Measurements from ENCODE around the gene FAM163A.

The FAM163A gene

DNA sequence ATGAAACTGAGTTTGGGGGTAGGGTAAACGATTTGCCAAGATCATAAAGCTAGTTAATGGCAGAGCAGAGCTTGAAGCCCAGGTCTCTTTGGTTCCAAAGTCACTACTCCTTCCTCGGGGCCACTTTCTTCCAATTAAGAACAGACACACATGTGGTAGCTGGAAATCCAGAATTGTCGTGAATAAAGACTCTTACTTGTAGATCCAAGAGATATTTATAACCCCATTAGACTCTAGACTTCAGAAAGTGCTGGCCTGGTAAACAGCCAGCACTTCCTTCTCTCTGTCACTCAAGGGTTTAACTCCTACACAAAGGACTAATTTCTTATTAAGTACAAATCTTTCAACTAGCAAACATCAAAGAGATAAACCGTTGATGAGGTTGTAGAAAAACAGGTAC is 2.7 kb downstream of the FAM163A start:
- Histone ChIP-seq H3K4me3 (no peak overlapping the region), H3K27ac (no peak overlapping the region), H3K9me3 (replicated peaks in 1 of 11) (peaks cover 25 to 39% (median 29%) of the 10 kb centered on the region in 11 experiments), H4K20me1 (no peaks in the 10 kb centered on the region), H3K9ac (no peak overlapping the region), H3K36me3 (no peaks in the 10 kb centered on the region), H3K4me2 (no peak overlapping the region), H3K4me1 (no peaks in the 10 kb centered on the region), H3K27me3 (no peaks in the 10 kb centered on the region)
- no peak for TF ChIP-seq Cebpa-rat (IDR thresholded peaks at IDR 0.05)

DNA sequence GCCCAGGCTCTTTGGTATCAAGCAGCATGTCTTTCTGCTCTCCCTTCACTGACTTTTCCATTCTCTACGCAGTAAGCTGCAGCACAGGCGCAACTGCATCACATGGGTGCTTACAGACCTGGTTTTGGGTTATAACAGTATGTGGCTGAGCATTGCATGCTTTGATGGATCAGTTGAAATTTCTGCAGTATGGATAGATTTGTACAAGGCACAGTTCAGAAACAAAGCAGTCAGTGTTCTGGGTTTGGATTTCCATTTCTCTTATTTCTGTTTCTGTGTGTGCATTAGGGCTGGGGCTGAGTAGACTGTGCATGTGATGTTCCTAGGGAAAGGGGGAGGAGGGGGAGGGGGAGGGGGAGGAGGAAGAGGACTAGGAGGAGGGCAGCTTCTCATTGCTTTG is 4.5 kb downstream of the FAM163A start:
- Histone ChIP-seq H3K9me3 (replicated peaks in 1 of 11) (peaks cover 25 to 40% (median 32%) of the 10 kb centered on the region in 11 experiments), H4K20me1 (no peaks in the 10 kb centered on the region), H3K4me2 (no peak overlapping the region), H3K36me3 (no peaks in the 10 kb centered on the region), H3K4me3 (no peak overlapping the region), H3K4me1 (no peaks in the 10 kb centered on the region), H3K27me3 (no peaks in the 10 kb centered on the region), H3K27ac (no peak overlapping the region), H3K9ac (no peak overlapping the region)
- TF ChIP-seq Cebpa-rat (IDR thresholded peaks at IDR 0.05): no peak

- H3K4me3 ChIP-seq: no peak overlapping the region
- no peaks in the 10 kb centered on the region for H3K4me1 ChIP-seq
- H3K4me2 ChIP-seq: no peak overlapping the region
- TF ChIP-seq Cebpa-rat (IDR thresholded peaks at IDR 0.05): no peak
- H3K9ac ChIP-seq: no peak overlapping the region
- H3K27ac ChIP-seq: no peak overlapping the region
- no peaks in the 10 kb centered on the region for H4K20me1 ChIP-seq
- peaks cover 14 to 29% (median 21%) of the 10 kb centered on the region in 11 experiments for H3K9me3 ChIP-seq (replicated peaks in 1 of 11)
- H3K36me3 ChIP-seq: no peaks in the 10 kb centered on the region
- no peaks in the 10 kb centered on the region for H3K27me3 ChIP-seq
Observed at GRCh38 chr1:179748772-179749171, 5.7 kb downstream of the FAM163A start.

DNA sequence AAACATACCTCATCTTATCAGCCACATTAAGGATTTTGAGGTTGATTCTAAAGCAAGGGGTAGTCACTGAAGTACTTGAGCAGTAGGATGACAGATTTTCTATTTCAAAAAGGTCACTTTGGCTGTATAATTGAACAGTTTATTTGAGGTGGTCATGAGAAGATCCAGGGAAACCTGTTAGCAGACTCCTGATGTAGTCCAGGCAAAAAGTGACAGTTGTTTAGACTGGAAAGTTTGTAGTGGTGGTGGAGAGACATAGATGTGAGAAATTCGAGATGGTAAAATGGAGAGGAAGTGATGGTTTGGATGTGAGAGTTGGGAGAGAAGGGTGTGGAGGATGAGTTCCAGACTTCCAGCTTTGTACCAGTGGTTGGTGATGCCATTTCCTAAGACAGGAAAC is 7.5 kb downstream of the FAM163A start:
- no peak overlapping the region for H3K4me2 ChIP-seq
- H3K9me3 ChIP-seq (replicated peaks in 1 of 11): peaks cover 5 to 19% (median 10%) of the 10 kb centered on the region in 11 experiments; a peak in 16 of 22 replicates
- H3K9ac ChIP-seq: no peak overlapping the region
- H4K20me1 ChIP-seq: no peaks in the 10 kb centered on the region
- H3K36me3 ChIP-seq: no peaks in the 10 kb centered on the region
- TF ChIP-seq Cebpa-rat (IDR thresholded peaks at IDR 0.05): no peak
- no peaks in the 10 kb centered on the region for H3K4me1 ChIP-seq
- no peak overlapping the region for H3K4me3 ChIP-seq
- H3K27ac ChIP-seq: no peak overlapping the region
- H3K27me3 ChIP-seq: no peaks in the 10 kb centered on the region

GRCh38 chr1:179753061-179753460 is 10.0 kb downstream of the FAM163A start:
- H3K9me3 ChIP-seq (replicated peaks in 1 of 11): peaks cover 5 to 19% (median 10%) of the 10 kb centered on the region in 11 experiments; a peak in 16 of 22 replicates
- TF ChIP-seq Cebpa-rat (IDR thresholded peaks at IDR 0.05): no peak
- no peak overlapping the region for H3K4me2 ChIP-seq
- H3K36me3 ChIP-seq: no peaks in the 10 kb centered on the region
- no peak overlapping the region for H3K9ac ChIP-seq
- no peaks in the 10 kb centered on the region for H3K27me3 ChIP-seq
- no peaks in the 10 kb centered on the region for H4K20me1 ChIP-seq
- H3K27ac ChIP-seq: no peak overlapping the region
- no peaks in the 10 kb centered on the region for H3K4me1 ChIP-seq
- no peak overlapping the region for H3K4me3 ChIP-seq

DNA sequence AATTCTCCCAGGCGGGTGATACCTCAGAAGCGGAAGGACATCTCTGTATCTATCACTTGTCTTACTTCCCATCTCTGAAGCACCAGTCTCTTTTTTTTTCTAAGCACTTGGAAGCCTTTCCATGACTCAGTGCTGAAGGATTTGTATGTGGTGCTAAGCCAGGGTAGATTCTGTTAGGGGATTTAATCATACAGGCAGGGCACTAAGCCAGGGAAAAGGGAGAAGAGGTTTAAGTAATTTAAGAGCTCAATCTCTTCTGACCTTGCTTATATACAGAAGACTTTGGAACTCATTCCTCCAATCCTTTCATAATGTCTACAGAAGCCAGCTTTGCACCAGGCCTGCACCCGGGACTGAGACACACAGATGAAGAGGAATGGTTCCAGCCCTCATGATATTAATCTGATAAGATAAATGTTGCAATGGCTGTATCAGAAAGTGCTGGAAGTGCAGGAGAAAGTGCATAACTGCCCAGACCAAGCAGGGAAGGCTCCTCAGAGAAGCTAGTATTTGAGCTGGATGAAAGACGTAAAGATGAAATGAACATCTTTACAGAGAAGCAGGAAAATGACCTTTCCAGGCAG is 11.0 kb downstream of the FAM163A start:
- Histone ChIP-seq H3K27ac (no peak overlapping the region), H3K4me2 (no peak overlapping the region), H3K36me3 (no peaks in the 10 kb centered on the region)

GRCh38 chr1:179757933-179758332 is 14.8 kb downstream of the FAM163A start:
- no peak for TF ChIP-seq Cebpa-rat (IDR thresholded peaks at IDR 0.05)

More for the DNA sequence above, 11.0 kb downstream of the FAM163A start:
- H3K9me3 ChIP-seq (replicated peaks in 1 of 11): peaks cover 5 to 19% (median 10%) of the 10 kb centered on the region in 11 experiments; a peak in 16 of 22 replicates
- H3K4me3 ChIP-seq: no peak overlapping the region
- no peaks in the 10 kb centered on the region for H3K4me1 ChIP-seq
- no peak for TF ChIP-seq Cebpa-rat (IDR thresholded peaks at IDR 0.05)
- no peak overlapping the region for H3K9ac ChIP-seq
- no peaks in the 10 kb centered on the region for H4K20me1 ChIP-seq
- no peaks in the 10 kb centered on the region for H3K27me3 ChIP-seq

GRCh38 chr1:179760521-179760920 is 17.4 kb downstream of the FAM163A start:
- Histone ChIP-seq H3K4me1 (no peaks in the 10 kb centered on the region), H3K27ac (no peak overlapping the region), H3K4me2 (no peak overlapping the region), H4K20me1 (no peaks in the 10 kb centered on the region), H3K9me3 (replicated peaks in 1 of 11) (no peaks in the 10 kb centered on the region), H3K36me3 (no peaks in the 10 kb centered on the region), H3K9ac (no peak overlapping the region), H3K27me3 (no peaks in the 10 kb centered on the region), H3K4me3 (no peak overlapping the region)
- TF ChIP-seq Cebpa-rat (IDR thresholded peaks at IDR 0.05): no peak

More at GRCh38 chr1:179757933-179758332, 14.8 kb downstream of the FAM163A start:
- H3K4me1 ChIP-seq: no peaks in the 10 kb centered on the region
- no peak overlapping the region for H3K4me2 ChIP-seq
- no peaks in the 10 kb centered on the region for H3K9me3 ChIP-seq (replicated peaks in 1 of 11)
- no peaks in the 10 kb centered on the region for H3K27me3 ChIP-seq
- H3K36me3 ChIP-seq: no peaks in the 10 kb centered on the region
- no peak overlapping the region for H3K4me3 ChIP-seq
- no peak overlapping the region for H3K9ac ChIP-seq
- H3K27ac ChIP-seq: no peak overlapping the region
- no peaks in the 10 kb centered on the region for H4K20me1 ChIP-seq

DNA sequence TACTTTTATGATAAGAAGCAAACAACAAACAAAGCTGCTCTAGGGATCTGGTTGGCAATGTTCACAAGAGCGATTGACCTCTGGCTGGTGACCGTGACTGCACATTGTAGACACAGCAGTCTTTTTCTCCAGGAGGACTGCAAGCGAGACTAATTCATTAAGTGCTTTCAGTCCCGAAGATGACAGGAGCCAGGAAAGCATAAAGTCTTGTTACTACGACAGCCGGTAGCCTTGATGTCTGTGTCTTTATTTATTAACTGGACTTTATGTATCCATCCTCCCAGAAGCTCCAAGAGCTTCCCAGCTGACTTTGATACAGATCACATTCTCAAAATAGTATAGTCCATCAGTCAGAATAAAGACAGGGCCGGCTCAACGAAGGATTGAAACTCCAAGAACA is 18.2 kb downstream of the FAM163A start:
- H3K27ac ChIP-seq: no peak overlapping the region
- no peak overlapping the region for H3K9ac ChIP-seq
- H3K27me3 ChIP-seq: no peaks in the 10 kb centered on the region
- H3K4me2 ChIP-seq: no peak overlapping the region
- TF ChIP-seq Cebpa-rat (IDR thresholded peaks at IDR 0.05): no peak
- no peaks in the 10 kb centered on the region for H3K36me3 ChIP-seq
- H3K9me3 ChIP-seq (replicated peaks in 1 of 11): no peaks in the 10 kb centered on the region
- no peaks in the 10 kb centered on the region for H4K20me1 ChIP-seq
- H3K4me1 ChIP-seq: no peaks in the 10 kb centered on the region
- H3K4me3 ChIP-seq: no peak overlapping the region

DNA sequence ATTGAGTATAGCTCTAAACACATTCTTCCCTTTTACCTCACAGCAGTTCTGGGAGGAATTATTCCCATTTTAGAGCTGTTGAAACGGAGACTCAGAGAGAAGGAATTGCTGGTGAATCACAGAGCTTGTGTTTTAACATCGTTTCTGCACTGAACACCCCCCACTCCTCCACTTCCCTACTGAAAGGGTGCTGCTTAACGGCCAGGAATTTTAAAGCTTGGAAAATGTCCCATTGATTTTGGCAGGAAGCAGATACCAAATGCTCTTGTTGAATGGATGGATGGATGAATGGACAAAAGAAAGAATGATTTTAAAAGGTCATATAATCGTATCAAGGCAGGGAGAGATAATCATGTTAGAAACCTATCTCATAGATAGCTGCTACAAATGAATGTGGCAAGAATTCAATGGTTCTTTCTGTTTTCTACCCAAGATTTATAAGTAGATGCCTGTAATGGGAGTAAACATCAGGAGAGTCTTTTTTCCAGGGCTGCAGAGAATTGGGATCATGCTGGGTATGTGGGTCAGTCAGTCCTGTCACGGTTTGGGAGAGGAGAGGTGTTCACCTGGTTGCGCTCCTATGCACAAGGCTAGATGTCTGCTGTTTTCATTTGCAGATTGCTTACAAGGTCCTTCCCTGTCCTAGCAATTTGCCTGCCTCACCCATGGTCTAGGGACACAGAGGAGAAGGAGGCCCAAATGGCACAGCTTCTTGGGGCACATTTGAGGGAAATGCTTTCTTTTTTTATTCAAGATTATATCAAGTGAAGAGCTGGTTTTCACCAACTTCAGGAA is 19.0 kb downstream of the FAM163A start:
- Histone ChIP-seq H3K27me3 (no peaks in the 10 kb centered on the region), H3K36me3 (no peaks in the 10 kb centered on the region), H3K4me1 (no peaks in the 10 kb centered on the region), H4K20me1 (no peaks in the 10 kb centered on the region), H3K4me2 (no peak overlapping the region), H3K27ac (no peak overlapping the region), H3K4me3 (no peak overlapping the region), H3K9me3 (replicated peaks in 1 of 11) (0 out of 22 replicates have a peak, but pooled peaks cover 0 to under 1% (median 0%) of the 10 kb centered on the region in 11 experiments), H3K9ac (no peak overlapping the region)
- no peak for TF ChIP-seq Cebpa-rat (IDR thresholded peaks at IDR 0.05)
